Measurements from ENCODE around the gene TGFBR3L. TPM values are rescaled to one million over a fixed set of nuclear protein-coding genes. Genes with fewer than 3 reads are reported as not detected.

Gene TGFBR3L
- total and polyA plus RNA-seq, 2 of the 13 experiments (the other 11 are each of a cell fraction or from before 2014, with no cell fraction given): 0.20 to 1.0 TPM

- in situ Hi-C loops (cut with HindIII; ENCODE audit: extremely low pct_ligation_motif_present, low pct_unique_long_range_greater_than_20kb) (no loop called here), intact Hi-C loops (cut with micrococcal nuclease; ENCODE audit: unreplicated experiment) (no loop called here)
- Histone ChIP-seq H3K36me3 (replicated peaks in 1 of 2; ENCODE audit: control insufficient read depth in 1 of 2, insufficient read depth in 2 of 2, low read length in 2 of 2) (peaks cover 4 to 20% of the 10 kb centered on the region in 2 experiments; a peak in 3 of 5 replicates), H3K4me2 (ENCODE audit: low read depth, low read length) (no peak overlapping the region), H3K9me3 (ENCODE audit: low read length) (no peaks in the 10 kb centered on the region), H3K79me2 (ENCODE audit: insufficient read depth, low read length) (no peaks in the 10 kb centered on the region), H3K27me3 (ENCODE audit: control insufficient read depth in 1 of 2, insufficient read depth in 2 of 2, low read length in 2 of 2) (no peaks in the 10 kb centered on the region), H3K4me3 (replicated peaks in 1 of 3; ENCODE audit: insufficient read depth in 1 of 3, low read depth in 2 of 3, low read length in 3 of 3) (no peak overlapping the region), H3K9ac (ENCODE audit: insufficient read depth, low read depth, low read length) (no peak overlapping the region), H3K27ac (ENCODE audit: extremely low read length, insufficient read depth, low read length) (no peak overlapping the region), H4K20me1 (ENCODE audit: insufficient read depth, low read length) (peaks cover under 1% of the 10 kb centered on the region; the same call in 1 of the 2 replicates), H3K4me1 (ENCODE audit: insufficient read depth, low read length) (peaks cover 26% of the 10 kb centered on the region), H2AFZ (ENCODE audit: low read length) (no peak overlapping the region)
- ATAC-seq (no peak), FAIRE-seq (no peak), DNase-seq (ENCODE audit: low spot score) (no peak)
- TSS peak; percentile 68 for BruUV-seq (replicated peaks)
- CTCF ChIA-PET (ENCODE audit: low intra/inter-chr PET ratio, low total read pairs): no interaction called here
- 96% methylated on average over 10 of the region's 10 CpGs for WGBS (ENCODE audit: low lambda C conversion rate)
- TF ChIP-seq POLR2G (IDR thresholded peaks at IDR 0.05; ENCODE audit: low read depth, low read length) (peak; percentile 13; the same call in 1 of the 2 replicates), POLR2A (IDR thresholded peaks at IDR 0.05; ENCODE audit: insufficient read depth in 1 of 2, low read depth in 2 of 2, low read length in 2 of 2) (0 out of 4 replicates have a peak, but pooled peaks of 1 of the 2 experiments have one; percentile 21), HMG20B (CRISPR knock-in tag; conservative IDR thresholded peaks at IDR 0.05) (no peak), ZNF124 (CRISPR knock-in tag; IDR thresholded peaks at IDR 0.05) (no peak), ZNF558 (CRISPR knock-in tag; IDR thresholded peaks at IDR 0.05; ENCODE audit: borderline replicate concordance) (no peak)
- TF ChIP-seq, protein P1, sequence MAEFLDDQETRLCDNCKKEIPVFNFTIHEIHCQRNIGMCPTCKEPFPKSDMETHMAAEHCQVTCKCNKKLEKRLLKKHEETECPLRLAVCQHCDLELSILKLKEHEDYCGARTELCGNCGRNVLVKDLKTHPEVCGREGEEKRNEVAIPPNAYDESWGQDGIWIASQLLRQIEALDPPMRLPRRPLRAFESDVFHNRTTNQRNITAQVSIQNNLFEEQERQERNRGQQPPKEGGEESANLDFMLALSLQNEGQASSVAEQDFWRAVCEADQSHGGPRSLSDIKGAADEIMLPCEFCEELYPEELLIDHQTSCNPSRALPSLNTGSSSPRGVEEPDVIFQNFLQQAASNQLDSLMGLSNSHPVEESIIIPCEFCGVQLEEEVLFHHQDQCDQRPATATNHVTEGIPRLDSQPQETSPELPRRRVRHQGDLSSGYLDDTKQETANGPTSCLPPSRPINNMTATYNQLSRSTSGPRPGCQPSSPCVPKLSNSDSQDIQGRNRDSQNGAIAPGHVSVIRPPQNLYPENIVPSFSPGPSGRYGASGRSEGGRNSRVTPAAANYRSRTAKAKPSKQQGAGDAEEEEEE (CRISPR knock-in tag; IDR thresholded peaks at IDR 0.05; ENCODE audit: borderline replicate concordance): no peak
- POLR2A ChIA-PET: interaction anchor here (1.9 kb wide), 1 partner anchor 10 kb away, joined by 6 read pairs; the partner anchor contains the start of gene MAP2K7
Measured at GRCh38 chr19:7913652-7914051, 978 bp upstream of the TGFBR3L start.

GRCh38 chr19:7914099-7914498 is 531 bp upstream of the TGFBR3L start:
- H2AFZ ChIP-seq (ENCODE audit: low read length): no peak overlapping the region
- no peak overlapping the region for H3K27ac ChIP-seq (ENCODE audit: extremely low read length, insufficient read depth, low read length)
- no peaks in the 10 kb centered on the region for H3K79me2 ChIP-seq (ENCODE audit: insufficient read depth, low read length)
- 87% methylated on average over 12 of the region's 12 CpGs for WGBS (ENCODE audit: low lambda C conversion rate)
- FAIRE-seq: no peak
- H3K9ac ChIP-seq (ENCODE audit: insufficient read depth, low read depth, low read length): no peak overlapping the region
- no peak overlapping the region for H3K4me2 ChIP-seq (ENCODE audit: low read depth, low read length)
- BruUV-seq (replicated peaks): no TSS peak
- in situ Hi-C loops (cut with HindIII; ENCODE audit: extremely low pct_ligation_motif_present, low pct_unique_long_range_greater_than_20kb) (no loop called here), intact Hi-C loops (cut with micrococcal nuclease; ENCODE audit: unreplicated experiment) (no loop called here)
- H3K27me3 ChIP-seq (ENCODE audit: control insufficient read depth in 1 of 2, insufficient read depth in 2 of 2, low read length in 2 of 2): no peaks in the 10 kb centered on the region
- no peaks in the 10 kb centered on the region for H3K9me3 ChIP-seq (ENCODE audit: low read length)
- peaks cover 4 to 20% of the 10 kb centered on the region in 2 experiments; a peak in 3 of 5 replicates for H3K36me3 ChIP-seq (replicated peaks in 1 of 2; ENCODE audit: control insufficient read depth in 1 of 2, insufficient read depth in 2 of 2, low read length in 2 of 2)
- no peak overlapping the region for H3K4me3 ChIP-seq (replicated peaks in 1 of 3; ENCODE audit: insufficient read depth in 1 of 3, low read depth in 2 of 3, low read length in 3 of 3)
- H3K4me1 ChIP-seq (ENCODE audit: insufficient read depth, low read length): peaks cover 31% of the 10 kb centered on the region
- ChIA-PET POLR2A (interaction anchor here (1.6 kb wide), 1 partner anchor 27 kb away, joined by 4 read pairs; no protein-coding TSS in a partner anchor), CTCF (ENCODE audit: low intra/inter-chr PET ratio, low total read pairs) (no interaction called here)
- no peak for DNase-seq (ENCODE audit: low spot score)
- no peak for ATAC-seq
- H4K20me1 ChIP-seq (ENCODE audit: insufficient read depth, low read length): no peaks in the 10 kb centered on the region
- TF ChIP-seq AGO2 (optimal IDR thresholded peaks at IDR 0.05; ENCODE audit: low read depth, low read length) (peak; percentile 94), IRX3 (CRISPR knock-in tag; IDR thresholded peaks at IDR 0.05; ENCODE audit: borderline replicate concordance, low read depth) (no peak), ARHGAP35 (CRISPR knock-in tag; IDR thresholded peaks at IDR 0.05; ENCODE audit: borderline replicate concordance) (no peak), SSRP1 (CRISPR knock-in tag; IDR thresholded peaks at IDR 0.05) (no peak), ZSCAN25 (CRISPR knock-in tag; IDR thresholded peaks at IDR 0.05) (no peak), AGO1 (IDR thresholded peaks at IDR 0.05; ENCODE audit: low read depth, low read length, poor library complexity, severe bottlenecking) (peak; percentile 98), RORA (CRISPR knock-in tag; IDR thresholded peaks at IDR 0.05) (no peak), MED1 (CRISPR knock-in tag; IDR thresholded peaks at IDR 0.05) (no peak)
- TF ChIP-seq, protein P2, sequence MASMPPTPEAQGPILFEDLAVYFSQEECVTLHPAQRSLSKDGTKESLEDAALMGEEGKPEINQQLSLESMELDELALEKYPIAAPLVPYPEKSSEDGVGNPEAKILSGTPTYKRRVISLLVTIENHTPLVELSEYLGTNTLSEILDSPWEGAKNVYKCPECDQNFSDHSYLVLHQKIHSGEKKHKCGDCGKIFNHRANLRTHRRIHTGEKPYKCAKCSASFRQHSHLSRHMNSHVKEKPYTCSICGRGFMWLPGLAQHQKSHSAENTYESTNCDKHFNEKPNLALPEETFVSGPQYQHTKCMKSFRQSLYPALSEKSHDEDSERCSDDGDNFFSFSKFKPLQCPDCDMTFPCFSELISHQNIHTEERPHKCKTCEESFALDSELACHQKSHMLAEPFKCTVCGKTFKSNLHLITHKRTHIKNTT (CRISPR knock-in tag; IDR thresholded peaks at IDR 0.05): no peak

All from HepG2 (cell line).